Fibroblast of skin of right biceps (primary cell): Measurements from ENCODE around the gene ALDH1A3.

Experiments
- DNase-seq: peaks from one replicate; pipeline ENCODE4 v3.0.0-alpha.2; 2013

ALDH1A3 gene

GRCh38 chr15:100926971-100927756, 47.5 kb downstream of the ALDH1A3 start:
- DNase-seq = no peak

DNA sequence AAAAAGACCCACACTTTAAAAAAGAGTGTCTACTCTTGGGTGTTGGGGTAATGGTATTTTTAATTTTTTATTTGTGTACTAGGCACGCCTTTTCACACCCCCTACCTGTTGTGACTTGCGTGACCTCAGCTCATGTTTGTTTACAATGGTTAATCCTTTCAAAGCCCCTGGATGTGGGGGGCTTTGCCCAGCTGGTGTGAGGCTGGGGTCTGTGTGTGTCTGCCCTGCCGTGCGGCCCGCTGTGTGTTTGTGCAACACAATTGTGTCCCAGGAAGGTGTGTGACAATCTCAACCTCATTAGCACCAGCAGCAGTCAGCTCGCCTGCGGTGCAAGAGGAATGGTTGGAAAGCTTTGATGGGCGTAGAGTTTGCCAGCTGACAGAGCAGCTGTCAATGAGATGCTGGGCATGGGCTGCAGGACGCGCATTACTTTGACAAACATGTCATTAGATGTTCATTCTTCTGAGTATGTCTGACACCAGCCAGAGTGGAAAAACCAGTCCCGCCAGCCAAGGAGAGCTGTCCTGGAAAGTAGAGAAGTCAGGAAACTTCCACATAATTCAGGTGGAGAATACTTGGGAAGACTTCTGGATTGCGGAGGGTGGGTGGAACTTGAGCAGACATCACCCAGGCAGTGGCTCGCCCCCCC, 49.1 kb downstream of the ALDH1A3 start:
- DNase-seq = no peak

DNA sequence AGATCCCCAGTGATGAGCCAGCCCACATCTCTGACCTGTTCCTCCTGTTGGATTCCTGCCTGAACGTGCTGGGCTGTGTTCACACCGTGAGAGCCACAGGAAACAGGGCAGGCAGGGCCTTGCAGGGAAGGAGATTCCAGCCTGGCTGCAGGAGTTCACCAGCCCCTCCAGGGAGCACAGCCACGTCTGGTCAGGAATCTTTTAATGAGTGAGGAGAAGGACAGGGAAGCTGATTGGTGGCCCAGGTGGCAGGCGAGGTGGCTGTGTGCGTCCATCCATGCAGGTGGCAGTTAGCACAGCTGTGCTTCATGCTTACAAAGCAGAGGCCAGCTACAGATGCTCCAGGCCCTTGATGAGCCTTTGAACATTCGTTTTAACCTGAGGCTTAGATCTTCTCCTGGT, 50.0 kb downstream of the ALDH1A3 start:
- no peak for DNase-seq

DNA sequence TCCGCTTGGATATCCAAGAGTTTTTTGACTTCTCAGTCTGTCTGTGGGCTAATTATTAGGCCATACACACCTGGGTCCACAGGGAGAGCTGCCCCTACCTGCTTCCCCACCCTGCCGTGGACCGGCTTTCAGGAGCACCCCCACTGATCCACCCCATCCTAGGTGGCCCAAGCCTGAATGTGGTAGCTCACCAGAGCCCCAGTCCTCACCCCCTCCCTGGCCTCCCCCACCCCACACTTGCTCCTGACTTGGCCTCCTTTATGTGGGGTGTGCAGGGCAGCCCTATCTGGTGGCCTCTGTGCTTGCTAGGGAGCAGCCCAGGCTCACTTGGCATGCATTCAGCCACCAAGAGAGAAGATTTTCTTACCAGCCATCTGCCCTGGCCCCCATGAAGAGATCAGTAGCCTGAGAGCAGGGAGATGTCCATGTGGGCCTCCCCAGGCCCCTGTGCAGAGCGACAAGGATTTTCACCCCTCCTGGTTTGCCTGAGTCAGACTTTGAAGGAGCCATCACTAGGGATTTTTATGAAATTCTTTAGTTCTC, 50.7 kb downstream of the ALDH1A3 start:
- no peak for DNase-seq

DNA sequence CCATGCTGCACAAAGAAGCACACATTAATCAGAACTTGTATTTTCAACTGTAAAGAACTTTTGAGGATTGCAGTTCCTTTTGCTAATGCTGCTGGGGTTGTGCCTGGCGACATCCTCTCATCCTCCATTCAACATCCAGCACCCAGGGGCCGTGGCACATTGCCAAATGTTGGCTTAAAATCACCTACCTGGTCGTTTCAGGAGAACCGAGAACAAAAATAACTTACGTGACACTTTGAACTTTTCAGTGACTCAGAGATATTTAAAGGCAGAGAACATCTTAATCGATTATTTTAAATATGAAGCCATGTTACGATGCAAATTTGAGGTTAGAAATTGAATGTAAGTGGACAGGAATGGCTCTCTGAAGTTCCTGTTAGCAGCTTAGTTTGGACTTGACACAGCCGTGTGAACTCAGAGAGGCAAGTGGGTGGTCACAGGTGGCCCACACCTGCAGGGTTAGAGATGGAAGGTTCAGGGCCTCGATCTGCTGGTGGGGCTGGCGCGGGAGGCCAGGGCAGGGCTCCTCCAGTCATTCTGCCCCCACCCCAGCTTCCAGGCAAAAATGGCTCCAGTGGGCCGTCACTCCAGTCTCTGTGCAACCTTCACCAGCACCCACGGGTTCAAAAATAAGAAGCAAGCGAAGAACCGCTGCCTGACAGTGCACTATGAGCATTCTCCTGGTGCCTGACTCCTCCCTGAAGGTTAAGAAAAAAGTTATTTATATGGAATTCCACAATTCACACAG, 51.7 kb downstream of the ALDH1A3 start:
- DNase-seq = no peak

- DNase-seq = peak; percentile 37
Measured at GRCh38 chr15:100932676-100933348, 53.2 kb downstream of the ALDH1A3 start.

GRCh38 chr15:100934166-100934565, 54.5 kb downstream of the ALDH1A3 start:
- DNase-seq = no peak

GRCh38 chr15:100934726-100935125, 55.1 kb downstream of the ALDH1A3 start:
- no peak for DNase-seq

- DNase-seq = no peak
Measured at GRCh38 chr15:100937171-100937570, 57.5 kb downstream of the ALDH1A3 start.

- DNase-seq = no peak
Measured at GRCh38 chr15:100939791-100940190, 60.2 kb downstream of the ALDH1A3 start.

DNA sequence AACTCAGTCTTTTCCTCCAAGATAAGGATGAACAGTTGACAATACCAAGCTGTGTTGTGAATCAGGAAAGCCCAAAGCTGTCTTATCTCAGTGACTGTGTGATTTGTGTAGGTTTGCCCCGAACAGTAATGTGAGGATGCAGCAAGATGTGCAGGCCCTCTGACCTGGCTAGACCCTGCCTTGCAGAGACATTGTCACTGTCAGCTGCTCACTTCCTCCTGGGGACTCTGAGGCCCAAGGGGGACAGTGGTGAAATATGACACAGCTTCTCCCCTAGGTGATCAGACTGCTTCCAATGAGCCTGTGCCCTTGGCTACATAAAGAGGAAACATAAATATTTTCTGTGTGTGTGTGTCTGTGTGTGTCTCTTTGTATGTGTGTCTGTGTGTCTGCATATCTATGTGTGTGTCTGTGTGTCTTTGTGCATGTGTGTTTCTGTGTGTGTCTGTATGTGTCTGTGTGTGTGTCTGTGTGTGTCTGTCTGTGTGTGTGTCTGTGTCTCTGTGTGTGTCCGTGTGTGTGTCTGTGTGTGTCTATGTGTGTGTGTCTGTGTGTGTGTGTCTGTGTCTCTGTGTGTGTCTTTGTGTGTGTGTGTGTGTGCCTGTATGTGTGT, 61.2 kb downstream of the ALDH1A3 start:
- no peak for DNase-seq

- no peak for DNase-seq
Measured at GRCh38 chr15:100941536-100941935, 61.9 kb downstream of the ALDH1A3 start.

DNA sequence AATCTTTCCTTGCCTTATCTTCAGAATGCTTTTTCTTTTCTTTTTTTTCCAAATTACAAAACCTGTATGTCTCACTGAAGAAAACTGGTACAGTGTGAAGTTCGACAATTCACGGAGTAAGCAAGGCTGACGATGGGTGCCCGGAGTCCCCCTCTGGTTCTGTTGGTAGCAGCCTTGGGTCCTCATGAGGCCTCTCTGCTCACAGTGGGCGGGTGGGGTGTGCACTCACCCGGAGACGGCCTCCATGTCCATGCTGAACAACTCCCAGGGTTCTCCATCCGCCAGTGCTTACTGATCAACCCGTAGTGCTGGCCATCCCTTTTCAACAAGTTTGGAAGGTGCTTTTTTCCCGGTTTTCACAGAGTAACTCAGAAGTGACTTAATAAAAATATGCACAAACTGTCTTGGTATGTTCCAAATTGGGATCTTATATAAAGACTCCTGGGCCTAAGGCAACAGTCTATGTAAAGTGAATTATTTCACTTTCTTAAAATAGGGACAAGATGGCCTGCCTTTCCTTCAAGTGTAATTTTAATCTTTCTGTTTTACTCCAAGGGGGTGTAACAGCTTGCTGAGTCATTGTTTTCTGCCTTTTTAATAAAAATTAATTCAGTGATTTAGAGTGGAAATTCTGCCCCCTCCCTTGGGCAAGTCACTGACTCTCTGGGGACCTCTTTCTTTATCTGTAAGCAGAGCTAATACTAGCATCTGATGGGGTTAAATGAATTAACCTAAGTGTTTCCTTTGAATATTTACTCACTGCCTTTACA, 63.2 kb downstream of the ALDH1A3 start:
- no peak for DNase-seq

GRCh38 chr15:100944244-100944895, 64.7 kb downstream of the ALDH1A3 start:
- peak; percentile 20 for DNase-seq

- DNase-seq = peak; percentile 68
Measured at GRCh38 chr15:100944986-100945385, 65.4 kb downstream of the ALDH1A3 start.

- no peak for DNase-seq
Measured at GRCh38 chr15:100947760-100948429, 68.3 kb downstream of the ALDH1A3 start.

GRCh38 chr15:100948430-100948762, 68.8 kb downstream of the ALDH1A3 start:
- DNase-seq = no peak

DNA sequence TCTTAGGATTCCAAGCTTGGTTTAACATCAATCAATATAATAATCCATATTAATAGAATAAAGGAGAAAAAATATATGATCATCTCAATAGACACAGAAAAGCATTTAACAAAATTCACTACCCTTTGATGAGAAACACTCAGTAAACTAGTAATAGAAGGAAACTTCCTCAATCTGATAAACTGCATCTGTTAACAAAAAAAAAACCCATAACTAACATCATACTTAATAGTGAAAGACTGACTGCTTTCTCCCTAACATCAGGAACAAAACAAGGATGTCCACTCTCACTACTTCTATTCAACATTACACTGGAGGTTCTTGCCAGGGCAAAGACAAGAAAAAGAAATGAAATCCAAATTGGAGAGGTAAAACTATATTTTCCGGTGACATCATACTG, 70.1 kb downstream of the ALDH1A3 start:
- DNase-seq = no peak

GRCh38 chr15:100951965-100952364, 72.3 kb downstream of the ALDH1A3 start:
- DNase-seq = no peak

- no peak for DNase-seq
Measured at GRCh38 chr15:100952566-100952965, 72.9 kb downstream of the ALDH1A3 start.
